HEK293 (cell line): Measurements from ENCODE around the gene C19orf25.

Experiments
- CTCF ChIA-PET: fragments of 350-600 bp; formaldehyde crosslinking; extraction: SDS; loops from one replicate; lab custom pipeline; 2021; ENCODE audit warnings: antibody characterized with exemption; lab: Yijun Ruan, JAX
- POLR2A ChIA-PET: fragments of 300-600 bp; formaldehyde crosslinking; extraction: SDS; loops from one replicate; lab custom pipeline; 2020; ENCODE audit warnings: antibody characterized with exemption, inconsistent platforms; lab: Yijun Ruan, JAX
- H3K27ac ChIP-seq: fragments of 200-500 bp; sonication (Bioruptor generic); 2 replicates; pipeline ENCODE4 v1.5.1; 2014; ENCODE audit warnings: low read depth, low read length, control low read depth, inconsistent platforms; ENCODE audit errors: extremely low read depth
- H3K36me3 ChIP-seq, 2 experiments: fragments of 200-500 bp in 1 of 2; sonication (Bioruptor generic) in 1 of 2; 1 replicate in 1 of 2; 2 replicates in 1 of 2; pipeline ENCODE4 v1.5.1; 2014 to 2017; ENCODE audit warnings: inconsistent platforms in 2 of 2, low read length in 2 of 2; ENCODE audit not compliant: control insufficient read depth in 2 of 2, insufficient read depth in 1 of 2
- H3K4me1 ChIP-seq: fragments of 200-500 bp; sonication (Bioruptor generic); 2 replicates; pipeline ENCODE4 v1.5.1; 2014; ENCODE audit warnings: mild to moderate bottlenecking, low read length, inconsistent platforms; ENCODE audit not compliant: control insufficient read depth, insufficient read depth
- H3K4me3 ChIP-seq: 2 replicates; pipeline ENCODE4 v1.5.1; 2011; ENCODE audit warnings: low read depth, mild to moderate bottlenecking, control low read depth, low read length, moderate library complexity
- H3K9me3 ChIP-seq: fragments of 200-500 bp; sonication (Bioruptor generic); 2 replicates; pipeline ENCODE4 v1.5.1; 2014; ENCODE audit warnings: low read depth, low read length, inconsistent platforms; ENCODE audit not compliant: control insufficient read depth, insufficient read depth
- BCL11B ChIP-seq: fragments of 450-650 bp; formaldehyde crosslinking; IDR thresholded peaks from 2 replicates; pipeline ENCODE4 v1.5.1; 2016; ENCODE audit warnings: low read depth, missing biosample characterization, missing genetic modification characterization
- GLI4 ChIP-seq: fragments of 450-650 bp; formaldehyde crosslinking; IDR thresholded peaks from 2 replicates; pipeline ENCODE4 v1.5.1; 2016; ENCODE audit warnings: missing biosample characterization, missing genetic modification characterization
- GLIS1 ChIP-seq: fragments of 450-650 bp; formaldehyde crosslinking; IDR thresholded peaks from 2 replicates; pipeline ENCODE4 v1.5.1; 2016; ENCODE audit warnings: missing biosample characterization, missing genetic modification characterization
- GLIS2 ChIP-seq: fragments of 450-650 bp; formaldehyde crosslinking; IDR thresholded peaks from 2 replicates; pipeline ENCODE4 v1.5.1; 2016; ENCODE audit warnings: missing biosample characterization, missing genetic modification characterization
- HIC1 ChIP-seq: fragments of 450-650 bp; formaldehyde crosslinking; IDR thresholded peaks from 2 replicates; pipeline ENCODE4 v1.5.1; 2016; ENCODE audit warnings: missing biosample characterization, missing genetic modification characterization
- RBAK ChIP-seq: fragments of 450-650 bp; formaldehyde crosslinking; IDR thresholded peaks from 2 replicates; pipeline ENCODE4 v1.5.1; 2016; ENCODE audit warnings: missing biosample characterization, missing genetic modification characterization
- SCRT1 ChIP-seq: fragments of 450-650 bp; formaldehyde crosslinking; IDR thresholded peaks from 2 replicates; pipeline ENCODE4 v1.5.1; 2016; ENCODE audit warnings: missing biosample characterization, missing genetic modification characterization, borderline replicate concordance
- ZBTB48 ChIP-seq: fragments of 450-650 bp; formaldehyde crosslinking; IDR thresholded peaks from 2 replicates; pipeline ENCODE4 v1.5.1; 2016; ENCODE audit warnings: missing biosample characterization, missing genetic modification characterization
- ZBTB8A ChIP-seq: fragments of 450-650 bp; formaldehyde crosslinking; IDR thresholded peaks from 2 replicates; pipeline ENCODE4 v1.5.1; 2016; ENCODE audit warnings: missing biosample characterization, missing genetic modification characterization
- ZFP69B ChIP-seq: fragments of 450-650 bp; formaldehyde crosslinking; IDR thresholded peaks from 2 replicates; pipeline ENCODE4 v1.5.1; 2016; ENCODE audit warnings: missing biosample characterization, missing genetic modification characterization
- ZIC2 ChIP-seq: fragments of 450-650 bp; formaldehyde crosslinking; IDR thresholded peaks from 2 replicates; pipeline ENCODE4 v1.5.1; 2016; ENCODE audit warnings: missing biosample characterization, missing genetic modification characterization
- ZNF133 ChIP-seq: fragments of 450-650 bp; formaldehyde crosslinking; IDR thresholded peaks from 2 replicates; pipeline ENCODE4 v1.5.1; 2016; ENCODE audit warnings: missing biosample characterization, missing genetic modification characterization
- ZNF24 ChIP-seq: fragments of 450-650 bp; formaldehyde crosslinking; IDR thresholded peaks from 2 replicates; pipeline ENCODE4 v1.5.1; 2016; ENCODE audit warnings: missing biosample characterization, missing genetic modification characterization
- ZNF341 ChIP-seq: fragments of 450-650 bp; formaldehyde crosslinking; IDR thresholded peaks from 2 replicates; pipeline ENCODE4; 2016; ENCODE audit warnings: low read depth, missing biosample characterization, missing genetic modification characterization
- ZNF394 ChIP-seq: fragments of 450-650 bp; formaldehyde crosslinking; IDR thresholded peaks from 2 replicates; pipeline ENCODE4 v1.5.1; 2016; ENCODE audit warnings: missing biosample characterization, missing genetic modification characterization, mild to moderate bottlenecking, moderate library complexity, borderline replicate concordance
- ZNF600 ChIP-seq: fragments of 450-650 bp; formaldehyde crosslinking; IDR thresholded peaks from 2 replicates; pipeline ENCODE4 v1.5.1; 2016; ENCODE audit warnings: missing biosample characterization, missing genetic modification characterization
- ZNF645 ChIP-seq: fragments of 450-650 bp; formaldehyde crosslinking; IDR thresholded peaks from 2 replicates; pipeline ENCODE4; 2016; ENCODE audit warnings: missing biosample characterization, missing genetic modification characterization
- ZNF776 ChIP-seq: fragments of 450-650 bp; formaldehyde crosslinking; IDR thresholded peaks from 2 replicates; pipeline ENCODE4 v1.5.0; 2017; ENCODE audit warnings: missing biosample characterization, missing genetic modification characterization, borderline replicate concordance
- TF ChIP-seq, protein P1 (sequence below): fragments of 450-650 bp; formaldehyde crosslinking; IDR thresholded peaks from 2 replicates; pipeline ENCODE4 v1.5.1; 2016; ENCODE audit warnings: missing biosample characterization, missing genetic modification characterization
- TF ChIP-seq, protein P2 (sequence below): IDR thresholded peaks from 2 replicates; pipeline ENCODE4 v1.6.1; 2011; ENCODE audit warnings: mild to moderate bottlenecking, low read depth, low read length, borderline replicate concordance
- TF ChIP-seq, protein P3 (sequence below): fragments of 450-650 bp; formaldehyde crosslinking; IDR thresholded peaks from 2 replicates; pipeline ENCODE4 v1.5.1; 2017; ENCODE audit warnings: missing biosample characterization, missing genetic modification characterization

The C19orf25 gene

GRCh38 chr19:1453525-1454364, 25.3 kb downstream of the C19orf25 start (continued):
- TF ChIP-seq ZNF645 (tag by site-specific recombination) (no peak), HIC1 (tag by site-specific recombination) (peak; percentile 75), ZNF24 (tag by site-specific recombination) (no peak)

GRCh38 chr19:1452802-1453524, 26.1 kb downstream of the C19orf25 start:
- POLR2A ChIA-PET, result interaction anchor here (2.1 kb wide), 1 partner anchor 11 kb away, joined by 10 read pairs; no protein-coding TSS in a partner anchor
- Histone ChIP-seq H3K4me1 (no peaks in the 10 kb centered on the region), H3K36me3 (no peaks in the 10 kb centered on the region), H3K9me3 (no peaks in the 10 kb centered on the region), H3K27ac (no peak overlapping the region), H3K4me3 (no peak overlapping the region)
- TF ChIP-seq, protein P1, sequence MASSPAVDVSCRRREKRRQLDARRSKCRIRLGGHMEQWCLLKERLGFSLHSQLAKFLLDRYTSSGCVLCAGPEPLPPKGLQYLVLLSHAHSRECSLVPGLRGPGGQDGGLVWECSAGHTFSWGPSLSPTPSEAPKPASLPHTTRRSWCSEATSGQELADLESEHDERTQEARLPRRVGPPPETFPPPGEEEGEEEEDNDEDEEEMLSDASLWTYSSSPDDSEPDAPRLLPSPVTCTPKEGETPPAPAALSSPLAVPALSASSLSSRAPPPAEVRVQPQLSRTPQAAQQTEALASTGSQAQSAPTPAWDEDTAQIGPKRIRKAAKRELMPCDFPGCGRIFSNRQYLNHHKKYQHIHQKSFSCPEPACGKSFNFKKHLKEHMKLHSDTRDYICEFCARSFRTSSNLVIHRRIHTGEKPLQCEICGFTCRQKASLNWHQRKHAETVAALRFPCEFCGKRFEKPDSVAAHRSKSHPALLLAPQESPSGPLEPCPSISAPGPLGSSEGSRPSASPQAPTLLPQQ (tag by site-specific recombination), result peak; percentile 79
- TF ChIP-seq ZNF600 (tag by site-specific recombination) (peak; percentile 36; the same call in 1 of the 2 replicates), GLIS2 (tag by site-specific recombination) (peak; percentile 34), ZFP69B (peak; percentile 88), ZNF776 (no peak), ZBTB48 (tag by site-specific recombination) (0 out of 2 replicates have a peak, but pooled peaks have one; percentile 24), ZNF133 (tag by site-specific recombination) (no peak), RBAK (no peak), ZBTB8A (peak; percentile 29; the same call in 1 of the 2 replicates), ZNF341 (tag by site-specific recombination) (peak; percentile 65), GLIS1 (peak; percentile 53; the same call in 1 of the 2 replicates), SCRT1 (no peak), GLI4 (tag by site-specific recombination) (peak; percentile 58; the same call in 1 of the 2 replicates), ZNF394 (tag by site-specific recombination) (peak; percentile 72), BCL11B (tag by site-specific recombination) (peak; percentile 51; the same call in 1 of the 2 replicates), ZIC2 (peak; percentile 12)
- TF ChIP-seq, protein P2, sequence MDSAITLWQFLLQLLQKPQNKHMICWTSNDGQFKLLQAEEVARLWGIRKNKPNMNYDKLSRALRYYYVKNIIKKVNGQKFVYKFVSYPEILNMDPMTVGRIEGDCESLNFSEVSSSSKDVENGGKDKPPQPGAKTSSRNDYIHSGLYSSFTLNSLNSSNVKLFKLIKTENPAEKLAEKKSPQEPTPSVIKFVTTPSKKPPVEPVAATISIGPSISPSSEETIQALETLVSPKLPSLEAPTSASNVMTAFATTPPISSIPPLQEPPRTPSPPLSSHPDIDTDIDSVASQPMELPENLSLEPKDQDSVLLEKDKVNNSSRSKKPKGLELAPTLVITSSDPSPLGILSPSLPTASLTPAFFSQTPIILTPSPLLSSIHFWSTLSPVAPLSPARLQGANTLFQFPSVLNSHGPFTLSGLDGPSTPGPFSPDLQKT, result no peak
- TF ChIP-seq, protein P3, sequence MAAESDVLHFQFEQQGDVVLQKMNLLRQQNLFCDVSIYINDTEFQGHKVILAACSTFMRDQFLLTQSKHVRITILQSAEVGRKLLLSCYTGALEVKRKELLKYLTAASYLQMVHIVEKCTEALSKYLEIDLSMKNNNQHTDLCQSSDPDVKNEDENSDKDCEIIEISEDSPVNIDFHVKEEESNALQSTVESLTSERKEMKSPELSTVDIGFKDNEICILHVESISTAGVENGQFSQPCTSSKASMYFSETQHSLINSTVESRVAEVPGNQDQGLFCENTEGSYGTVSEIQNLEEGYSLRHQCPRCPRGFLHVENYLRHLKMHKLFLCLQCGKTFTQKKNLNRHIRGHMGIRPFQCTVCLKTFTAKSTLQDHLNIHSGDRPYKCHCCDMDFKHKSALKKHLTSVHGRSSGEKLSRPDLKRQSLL (tag by site-specific recombination), result 0 out of 2 replicates have a peak, but pooled peaks have one; percentile 69
- CTCF ChIA-PET, result interaction anchor here (0.6 to 3.3 kb wide), 4 partner anchors 8 to 173 kb away, joined by 3 to 21 read pairs (median 4); no protein-coding TSS in a partner anchor
